Stimulated activated naive CD8-positive, alpha-beta T cell treated with anti-CD3 and anti-CD28 coated beads, Interleukin-15, Interleukin-2, amounts not matched to agents 100 ng/mL and 50 ng/mL, for 24 hours (primary cell): ENCODE measurements around the gene TAS2R30.

ENCODE experiments used
- H3K27ac Mint-ChIP-seq: one replicate; pipeline ENCODE4 v1.8.0; 2021; ENCODE audit warnings: mild to moderate bottlenecking, mixed read lengths
- H3K27me3 Mint-ChIP-seq: one replicate; pipeline ENCODE4 v1.8.0; 2021; ENCODE audit warnings: mixed read lengths
- H3K36me3 Mint-ChIP-seq: one replicate; pipeline ENCODE4 v1.8.0; 2021; ENCODE audit warnings: low read depth, mixed read lengths
- H3K4me1 Mint-ChIP-seq: one replicate; pipeline ENCODE4 v1.8.0; 2021; ENCODE audit warnings: low read depth, mixed read lengths
- H3K4me3 Mint-ChIP-seq: one replicate; pipeline ENCODE4 v1.8.0; 2021; ENCODE audit warnings: mild to moderate bottlenecking, mixed read lengths
- H3K9me3 Mint-ChIP-seq: one replicate; pipeline ENCODE4 v1.8.0; 2021; ENCODE audit warnings: mixed read lengths

TAS2R30 gene

GRCh38 chr12:11134305-11134704, at the start of gene TAS2R30:
TAS2R30 (minus strand) TSS chr12:11134644; CDS start chr12:11134244, 400 bp downstream.
- no peak within 1 kb of the TSS for H3K27ac Mint-ChIP-seq
- no peaks in the 10 kb centered on the region for H3K27me3 Mint-ChIP-seq
- H3K4me3 Mint-ChIP-seq: no peak within 1 kb of the TSS
- peaks cover 41% of the 10 kb centered on the region for H3K4me1 Mint-ChIP-seq
- H3K9me3 Mint-ChIP-seq: no peaks in the 10 kb centered on the region
- H3K36me3 Mint-ChIP-seq: peaks cover 40% of the 10 kb centered on the region

GRCh38 chr12:11183011-11183410, 48.6 kb upstream of the TAS2R30 start:
- no peaks in the 10 kb centered on the region for H3K9me3 Mint-ChIP-seq
- H3K27ac Mint-ChIP-seq: no peak overlapping the region
- peaks cover 3% of the 10 kb centered on the region for H3K4me1 Mint-ChIP-seq
- no peaks in the 10 kb centered on the region for H3K27me3 Mint-ChIP-seq
- H3K36me3 Mint-ChIP-seq: no peaks in the 10 kb centered on the region
- no peak overlapping the region for H3K4me3 Mint-ChIP-seq

GRCh38 chr12:11182529-11182928, 48.1 kb upstream of the TAS2R30 start:
- H3K4me3 Mint-ChIP-seq: no peak overlapping the region
- H3K36me3 Mint-ChIP-seq: no peaks in the 10 kb centered on the region
- no peaks in the 10 kb centered on the region for H3K27me3 Mint-ChIP-seq
- H3K27ac Mint-ChIP-seq: no peak overlapping the region
- H3K9me3 Mint-ChIP-seq: no peaks in the 10 kb centered on the region
- peaks cover 3% of the 10 kb centered on the region for H3K4me1 Mint-ChIP-seq

- no peak overlapping the region for H3K27ac Mint-ChIP-seq
- H3K4me3 Mint-ChIP-seq: no peak overlapping the region
- H3K36me3 Mint-ChIP-seq: peaks cover 27% of the 10 kb centered on the region
- H3K27me3 Mint-ChIP-seq: no peaks in the 10 kb centered on the region
- H3K9me3 Mint-ChIP-seq: no peaks in the 10 kb centered on the region
- H3K4me1 Mint-ChIP-seq: peaks cover 5% of the 10 kb centered on the region
These were observed 43.8 kb upstream of the TAS2R30 start for GRCh38 chr12:11178250-11178649.

GRCh38 chr12:11174022-11174421, 39.6 kb upstream of the TAS2R30 start:
- Mint-ChIP-seq H3K9me3 (no peaks in the 10 kb centered on the region), H3K36me3 (peaks cover 54% of the 10 kb centered on the region), H3K4me3 (no peak overlapping the region), H3K27ac (no peak overlapping the region), H3K4me1 (peaks cover 40% of the 10 kb centered on the region), H3K27me3 (no peaks in the 10 kb centered on the region)

- H3K27ac Mint-ChIP-seq: peak overlapping the region; percentile 98
- peak overlapping the region; percentile 95 for H3K4me3 Mint-ChIP-seq
- no peaks in the 10 kb centered on the region for H3K9me3 Mint-ChIP-seq
- H3K4me1 Mint-ChIP-seq: peaks cover 58% of the 10 kb centered on the region
- no peaks in the 10 kb centered on the region for H3K27me3 Mint-ChIP-seq
- H3K36me3 Mint-ChIP-seq: peaks cover 70% of the 10 kb centered on the region
These were observed 37.7 kb upstream of the TAS2R30 start for GRCh38 chr12:11171969-11172675.

- peak within 1 kb of the TSS; percentile 98 for H3K27ac Mint-ChIP-seq
- H3K27me3 Mint-ChIP-seq: no peaks in the 10 kb centered on the region
- peak within 1 kb of the TSS; percentile 95 for H3K4me3 Mint-ChIP-seq
- no peaks in the 10 kb centered on the region for H3K9me3 Mint-ChIP-seq
- H3K36me3 Mint-ChIP-seq: peaks cover 74% of the 10 kb centered on the region
- H3K4me1 Mint-ChIP-seq: peaks cover 62% of the 10 kb centered on the region
These were observed 36.9 kb upstream of the TAS2R30 start, which contains the start of gene SMIM10L1 for GRCh38 chr12:11171145-11171968. SMIM10L1 (plus strand) TSS chr12:11171194; CDS start chr12:11171357, 163 bp downstream.

- Mint-ChIP-seq H3K36me3 (peaks cover 73% of the 10 kb centered on the region), H3K4me3 (peak overlapping the region; percentile 95), H3K27ac (peak overlapping the region; percentile 98), H3K4me1 (peaks cover 62% of the 10 kb centered on the region), H3K27me3 (no peaks in the 10 kb centered on the region), H3K9me3 (no peaks in the 10 kb centered on the region)
These were observed 36.3 kb upstream of the TAS2R30 start for GRCh38 chr12:11170810-11171144.

- no peak overlapping the region for H3K27ac Mint-ChIP-seq
- H3K4me1 Mint-ChIP-seq: peaks cover 67% of the 10 kb centered on the region
- H3K4me3 Mint-ChIP-seq: no peak overlapping the region
- peaks cover 72% of the 10 kb centered on the region for H3K36me3 Mint-ChIP-seq
- H3K9me3 Mint-ChIP-seq: no peaks in the 10 kb centered on the region
- no peaks in the 10 kb centered on the region for H3K27me3 Mint-ChIP-seq
These were observed 31.9 kb upstream of the TAS2R30 start for GRCh38 chr12:11166300-11166699.

GRCh38 chr12:11164384-11164783, 29.9 kb upstream of the TAS2R30 start:
- Mint-ChIP-seq H3K36me3 (peaks cover 78% of the 10 kb centered on the region), H3K27ac (no peak overlapping the region), H3K4me1 (peaks cover 62% of the 10 kb centered on the region), H3K27me3 (no peaks in the 10 kb centered on the region), H3K4me3 (no peak overlapping the region), H3K9me3 (no peaks in the 10 kb centered on the region)

- no peak overlapping the region for H3K27ac Mint-ChIP-seq
- peaks cover 77% of the 10 kb centered on the region for H3K36me3 Mint-ChIP-seq
- H3K4me3 Mint-ChIP-seq: no peak overlapping the region
- H3K4me1 Mint-ChIP-seq: peaks cover 43% of the 10 kb centered on the region
- H3K27me3 Mint-ChIP-seq: no peaks in the 10 kb centered on the region
- no peaks in the 10 kb centered on the region for H3K9me3 Mint-ChIP-seq
These were observed 28.1 kb upstream of the TAS2R30 start for GRCh38 chr12:11162502-11162901.

- peaks cover 8% of the 10 kb centered on the region for H3K9me3 Mint-ChIP-seq
- H3K27me3 Mint-ChIP-seq: no peaks in the 10 kb centered on the region
- H3K4me1 Mint-ChIP-seq: peaks cover 38% of the 10 kb centered on the region
- no peak overlapping the region for H3K4me3 Mint-ChIP-seq
- H3K36me3 Mint-ChIP-seq: peaks cover 75% of the 10 kb centered on the region
- H3K27ac Mint-ChIP-seq: no peak overlapping the region
These were observed 24.5 kb upstream of the TAS2R30 start for GRCh38 chr12:11158885-11159444.

GRCh38 chr12:11154400-11154925, 20.0 kb upstream of the TAS2R30 start:
- Mint-ChIP-seq H3K36me3 (peaks cover 60% of the 10 kb centered on the region), H3K4me3 (no peak overlapping the region), H3K4me1 (peaks cover 14% of the 10 kb centered on the region), H3K9me3 (peaks cover 11% of the 10 kb centered on the region), H3K27ac (no peak overlapping the region), H3K27me3 (no peaks in the 10 kb centered on the region)

- no peaks in the 10 kb centered on the region for H3K27me3 Mint-ChIP-seq
- H3K27ac Mint-ChIP-seq: no peak overlapping the region
- peaks cover 51% of the 10 kb centered on the region for H3K36me3 Mint-ChIP-seq
- peaks cover 13% of the 10 kb centered on the region for H3K4me1 Mint-ChIP-seq
- H3K4me3 Mint-ChIP-seq: no peak overlapping the region
- H3K9me3 Mint-ChIP-seq: peaks cover 11% of the 10 kb centered on the region
These were observed 18.3 kb upstream of the TAS2R30 start for GRCh38 chr12:11152725-11153124.

GRCh38 chr12:11150832-11151231, 16.4 kb upstream of the TAS2R30 start:
- no peak overlapping the region for H3K27ac Mint-ChIP-seq
- peaks cover 7% of the 10 kb centered on the region for H3K4me1 Mint-ChIP-seq
- no peak overlapping the region for H3K4me3 Mint-ChIP-seq

More at GRCh38 chr12:11150832-11151231, 16.4 kb upstream of the TAS2R30 start:
- peaks cover 40% of the 10 kb centered on the region for H3K36me3 Mint-ChIP-seq
- no peaks in the 10 kb centered on the region for H3K27me3 Mint-ChIP-seq
- peaks cover 4% of the 10 kb centered on the region for H3K9me3 Mint-ChIP-seq
